ENCODE data around the gene TNIK. TPM values are rescaled to one million over a fixed set of nuclear protein-coding genes. Genes with fewer than 3 reads are reported as not detected.

The TNIK gene
- total and polyA plus RNA-seq, 2 of the 4 experiments (the other 2 are of a cell fraction), result 3.4 to 6.3 TPM

GRCh38 chr3:171417813-171418212, 42.4 kb downstream of the TNIK start:
- H3K4me3 ChIP-seq (ENCODE audit: insufficient read depth, low read depth, low read length), result no peak overlapping the region
- H3K56ac ChIP-seq (ENCODE audit: extremely low read depth, insufficient read depth, low read length), result peak overlapping the region; percentile 5; the same call in 1 of the 2 replicates
- H3K14ac ChIP-seq (replicated peaks; ENCODE audit: low read depth, low read length), result peak overlapping the region; percentile 59
- peak overlapping the region; percentile 45; the same call in 1 of the 2 replicates for H4K5ac ChIP-seq (ENCODE audit: low read depth, low read length)
- peak overlapping the region in 1 of 2 experiments; percentile 72; a peak in 3 of 4 replicates for H4K8ac ChIP-seq (ENCODE audit: low read depth in 2 of 2, low read length in 2 of 2)
- no peak overlapping the region for H2AFZ ChIP-seq (replicated peaks; ENCODE audit: low read length, poor library complexity)
- H3K4me1 ChIP-seq (ENCODE audit: control insufficient read depth, insufficient read depth, low read length), result peaks cover 14% of the 10 kb centered on the region
- no peaks in the 10 kb centered on the region for H3K27me3 ChIP-seq (ENCODE audit: control insufficient read depth, insufficient read depth, low read length)
- H2BK120ac ChIP-seq (ENCODE audit: low read depth, low read length), result peak overlapping the region; percentile 81
- H3K18ac ChIP-seq (ENCODE audit: low read depth, low read length), result peak overlapping the region; percentile 35
- intact Hi-C loops (cut with micrococcal nuclease) (no loop called here), dilution Hi-C loops (cut with HindIII; ENCODE audit: low sequenced_read_pairs, unreplicated experiment) (no loop called here), in situ Hi-C loops (cut with MboI; ENCODE audit: low sequenced_read_pairs) (no loop called here)
- H3K79me1 ChIP-seq (ENCODE audit: low read depth in 1 of 2, low read length in 2 of 2), result no peaks in the 10 kb centered on the region; a peak in 1 of 4 replicates
- H4K20me1 ChIP-seq (ENCODE audit: insufficient read depth, low read length), result no peaks in the 10 kb centered on the region
- peak overlapping the region; percentile 37; the same call in 1 of the 2 replicates for H2AK5ac ChIP-seq (ENCODE audit: low read depth, low read length)
- peak overlapping the region; percentile 67 for H2BK20ac ChIP-seq (ENCODE audit: low read depth, low read length)
- WGBS, 2 experiments (ENCODE audit: extremely low coverage in 2 of 2, insufficient read length in 1 of 2), result no CpG with 5 or more reads among the region's 3 CpGs
- H3K4ac ChIP-seq (ENCODE audit: low read depth, low read length), result peak overlapping the region; percentile 82
- H4K91ac ChIP-seq (ENCODE audit: insufficient read depth, low read depth, low read length), result peak overlapping the region; percentile 48; the same call in 1 of the 2 replicates
- H3K9me3 ChIP-seq (ENCODE audit: control insufficient read depth, insufficient read depth, low read length), result no peaks in the 10 kb centered on the region
- H3K23ac ChIP-seq (ENCODE audit: low read depth, low read length), result peak overlapping the region; percentile 6; the same call in 1 of the 2 replicates
- no peaks in the 10 kb centered on the region for H3K36me3 ChIP-seq (ENCODE audit: control insufficient read depth, insufficient read depth, low read length)
- H2BK5ac ChIP-seq (ENCODE audit: low read depth, low read length, poor library complexity, severe bottlenecking), result peak overlapping the region; percentile 63
- H3K4me2 ChIP-seq (ENCODE audit: low read depth, low read length), result peak overlapping the region; percentile 65
- peak overlapping the region; percentile 65; the same call in 1 of the 2 replicates for H3K27ac ChIP-seq (ENCODE audit: insufficient read depth, low read length)
- DNase-seq (peak; percentile 93), ATAC-seq (ENCODE audit: low read depth) (peak; percentile 94)
- H3K9ac ChIP-seq (ENCODE audit: low read depth, low read length), result peak overlapping the region; percentile 45; the same call in 1 of the 2 replicates
- H2BK15ac ChIP-seq (ENCODE audit: low read depth, low read length), result peak overlapping the region; percentile 76; the same call in 2 of the 3 replicates
- POLR2A ChIA-PET (ENCODE audit: unreplicated experiment), result no interaction called here
- H2AK9ac ChIP-seq (replicated peaks; ENCODE audit: low read depth, low read length, poor library complexity), result peak overlapping the region; percentile 3
- H3K9me1 ChIP-seq (ENCODE audit: insufficient read depth, low read length), result no peaks in the 10 kb centered on the region
- CTCF ChIA-PET, result interaction anchor here (1.3 kb wide), 1 partner anchor 9 kb away, joined by 5 read pairs; no protein-coding TSS in a partner anchor
- BruUV-seq (replicated peaks), result no TSS peak
- TF ChIP-seq CHD1 (IDR thresholded peaks at IDR 0.05; ENCODE audit: low read depth, low read length) (no peak), POLR2A (IDR thresholded peaks at IDR 0.05; ENCODE audit: low read depth, low read length) (no peak), FOS (IDR thresholded peaks at IDR 0.05; ENCODE audit: low read depth, low read length) (peak; percentile 57), USF2 (IDR thresholded peaks at IDR 0.05; ENCODE audit: low read depth, low read length) (no peak), SMC3 (IDR thresholded peaks at IDR 0.05; ENCODE audit: low read depth, low read length) (no peak), NFE2L2 (IDR thresholded peaks at IDR 0.05; ENCODE audit: low read depth, low read length) (0 out of 2 replicates have a peak, but pooled peaks have one; percentile 2), BHLHE40 (IDR thresholded peaks at IDR 0.05; ENCODE audit: low read depth, low read length) (no peak), CEBPB (IDR thresholded peaks at IDR 0.05; ENCODE audit: low read depth, low read length) (peak; percentile 75; the same call in 1 of the 2 replicates), MXI1 (IDR thresholded peaks at IDR 0.05; ENCODE audit: borderline replicate concordance, low read depth, low read length) (no peak)

All from IMR-90 (cell line).